HG03521 (cell line): ENCODE results near the gene CFAP221.
"Not testable (repeated sequence)": the region's sequence is repeated elsewhere in the genome, so short reads cannot be mapped to it uniquely, and the experiment has no call there.

Experiments used
- ATAC-seq: cut with Tn5 transposase; IDR thresholded peaks from one replicate; pipeline ENCODE4 v1.9.1; 2021; ENCODE audit warnings: mild to moderate bottlenecking, moderate library complexity; ENCODE audit not compliant: unreplicated experiment

The CFAP221 gene

GRCh38 chr2:119584469-119584868 lies 40.2 kb downstream of the CFAP221 start:
- ATAC-seq, result no peak

- ATAC-seq, result no peak
Observed at GRCh38 chr2:119586085-119586484, 41.8 kb downstream of the CFAP221 start.

- no peak for ATAC-seq
Observed at GRCh38 chr2:119590873-119591272, 46.6 kb downstream of the CFAP221 start.

- no peak for ATAC-seq
Observed at GRCh38 chr2:119591523-119591922, 47.3 kb downstream of the CFAP221 start.

GRCh38 chr2:119592436-119592835 lies 48.2 kb downstream of the CFAP221 start:
- no peak for ATAC-seq

GRCh38 chr2:119596638-119597037 lies 52.4 kb downstream of the CFAP221 start:
- no peak for ATAC-seq

GRCh38 chr2:119598596-119599263 lies 54.5 kb downstream of the CFAP221 start:
- no peak for ATAC-seq

GRCh38 chr2:119599384-119599783 lies 55.1 kb downstream of the CFAP221 start:
- ATAC-seq, result no peak

- ATAC-seq, result no peak
Observed at GRCh38 chr2:119605096-119605495, 60.8 kb downstream of the CFAP221 start.

GRCh38 chr2:119606674-119607073 lies 62.4 kb downstream of the CFAP221 start:
- ATAC-seq, result no peak

GRCh38 chr2:119608553-119608952 lies 64.3 kb downstream of the CFAP221 start:
- no peak for ATAC-seq

GRCh38 chr2:119609337-119609736 lies 65.1 kb downstream of the CFAP221 start:
- no peak for ATAC-seq

GRCh38 chr2:119614140-119614539 lies 69.9 kb downstream of the CFAP221 start:
- not testable (repeated sequence) for ATAC-seq

GRCh38 chr2:119616421-119616820 lies 72.2 kb downstream of the CFAP221 start:
- no peak for ATAC-seq

GRCh38 chr2:119617455-119617854 lies 73.2 kb downstream of the CFAP221 start:
- ATAC-seq, result no peak

GRCh38 chr2:119618725-119619124 lies 74.5 kb downstream of the CFAP221 start:
- not testable (repeated sequence) for ATAC-seq

GRCh38 chr2:119625226-119625625 lies 81.0 kb downstream of the CFAP221 start:
- no peak for ATAC-seq

GRCh38 chr2:119629323-119629825 lies 85.1 kb downstream of the CFAP221 start:
- no peak for ATAC-seq

- no peak for ATAC-seq
Observed at GRCh38 chr2:119630121-119630520, 85.9 kb downstream of the CFAP221 start.

- no peak for ATAC-seq
Observed at GRCh38 chr2:119637371-119637770, 93.1 kb downstream of the CFAP221 start.

- ATAC-seq, result no peak
Observed at GRCh38 chr2:119638246-119638645, 94.0 kb downstream of the CFAP221 start.

GRCh38 chr2:119638685-119639554 lies 94.7 kb downstream of the CFAP221 start:
- no peak for ATAC-seq
